ELF-1 (cell line): ENCODE data around the gene FAM120B.
A peak's percentile ranks its signal among the peaks of the same experiment; 100 is the strongest.

Source experiments
- DNase-seq: peaks from one replicate; pipeline ENCODE4 v3.0.0-alpha.2; 2016; ENCODE audit warnings: low read depth, low spot score

The FAM120B gene

DNA sequence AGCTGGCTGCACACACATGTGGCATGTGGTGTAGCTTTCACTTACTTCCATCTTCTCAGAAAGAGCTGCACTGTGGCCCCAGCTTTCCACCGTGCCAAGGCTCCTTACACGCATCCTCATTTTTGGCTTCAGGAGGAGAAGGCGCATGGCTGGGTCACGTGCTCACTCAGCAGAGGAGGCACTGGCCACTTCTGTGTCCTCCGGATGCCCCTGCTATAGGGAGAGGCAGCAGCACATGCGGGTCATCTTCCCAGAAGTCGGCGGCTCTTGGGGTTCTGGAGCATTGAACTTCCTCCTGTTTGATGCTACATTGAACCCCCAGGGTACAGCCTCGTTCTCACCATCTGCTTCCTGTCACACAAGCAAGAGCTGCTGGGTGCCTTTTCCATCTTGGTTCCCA is 111.3 kb downstream of the FAM120B start:
- DNase-seq: no peak

DNA sequence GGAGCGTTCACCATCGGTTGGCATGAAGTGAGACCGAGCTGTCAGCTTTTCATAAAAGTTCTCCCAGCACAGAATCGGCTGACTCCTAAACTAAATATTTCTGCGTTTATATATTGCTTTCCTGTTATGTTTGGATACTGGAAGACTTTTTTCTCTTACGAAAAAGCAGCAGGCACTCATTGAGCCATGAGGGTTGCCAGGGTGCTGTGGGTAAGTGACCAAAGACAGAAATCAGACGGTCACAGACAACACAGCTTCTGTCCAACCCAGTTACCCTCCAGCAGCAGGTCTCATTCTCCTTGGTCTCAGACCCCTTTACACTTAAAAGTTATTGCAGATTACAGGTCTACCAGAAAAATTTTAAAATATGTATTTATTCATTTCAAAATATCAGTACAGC is 113.7 kb downstream of the FAM120B start:
- DNase-seq: no peak

DNA sequence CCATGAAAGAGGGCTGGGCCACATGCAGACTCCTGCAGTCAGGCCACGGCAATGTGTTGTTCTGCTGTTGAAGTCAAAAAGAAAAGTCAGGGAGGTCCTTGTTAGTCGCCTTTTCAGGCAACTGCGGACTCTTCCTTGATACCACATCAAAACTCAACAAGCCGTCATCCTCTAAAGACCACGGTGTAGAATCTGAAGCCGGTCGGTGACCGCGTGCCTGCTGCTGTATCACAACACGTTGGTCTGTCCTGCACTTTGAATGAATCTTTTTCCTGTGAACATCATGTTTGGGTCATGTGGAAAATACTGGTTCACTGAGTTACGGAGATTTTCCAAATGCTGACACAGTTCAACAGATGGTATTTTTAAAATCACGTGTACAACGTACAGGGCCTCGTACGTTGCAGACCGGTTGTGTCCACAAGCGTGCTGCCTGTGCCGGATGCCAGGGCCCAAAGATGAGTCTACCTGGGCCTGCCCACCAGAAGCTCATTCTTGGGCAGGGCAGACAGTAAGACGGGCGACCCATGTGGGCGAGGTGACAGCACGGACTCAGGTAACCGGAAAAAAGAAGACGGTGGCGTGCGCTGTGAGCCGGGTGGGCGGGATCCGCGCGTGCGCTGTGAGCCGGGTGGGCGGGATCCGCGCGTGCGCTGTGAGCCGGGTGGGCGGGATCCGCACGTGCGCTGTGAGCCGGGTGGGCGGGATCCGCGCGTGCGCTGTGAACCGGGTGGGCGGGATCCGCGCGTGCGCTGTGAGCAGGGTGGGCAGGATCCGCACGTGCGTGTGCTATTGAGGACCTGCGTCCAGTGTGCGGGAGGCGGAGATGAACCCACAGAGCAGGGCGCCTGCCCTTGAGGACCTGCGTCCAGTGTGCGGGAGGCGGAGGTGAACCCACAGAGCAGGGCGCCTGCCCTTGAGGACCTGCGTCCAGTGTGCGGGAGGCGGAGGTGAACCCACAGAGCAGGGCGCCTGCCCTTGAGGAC is 114.5 kb downstream of the FAM120B start:
- no peak for DNase-seq

DNA sequence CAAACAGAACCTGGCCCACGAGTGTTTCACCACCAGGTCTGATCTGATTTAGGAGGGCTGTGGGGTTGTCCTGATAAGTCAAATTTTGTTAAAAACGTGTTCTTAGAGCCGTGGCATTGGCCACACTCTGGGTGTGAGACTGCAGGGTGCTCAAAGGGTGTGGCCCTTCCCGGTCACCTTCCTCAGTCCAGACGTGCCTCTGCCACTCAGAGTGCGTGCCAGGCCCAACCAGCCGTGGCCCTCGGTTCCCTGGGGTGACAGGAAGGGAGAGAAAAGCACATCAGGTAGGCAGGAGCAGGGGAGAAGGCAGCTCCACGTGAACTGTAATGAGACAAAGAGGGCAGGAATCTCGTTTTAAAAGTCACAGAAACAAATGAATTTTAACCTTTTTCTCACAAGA is 115.4 kb downstream of the FAM120B start:
- no peak for DNase-seq

DNA sequence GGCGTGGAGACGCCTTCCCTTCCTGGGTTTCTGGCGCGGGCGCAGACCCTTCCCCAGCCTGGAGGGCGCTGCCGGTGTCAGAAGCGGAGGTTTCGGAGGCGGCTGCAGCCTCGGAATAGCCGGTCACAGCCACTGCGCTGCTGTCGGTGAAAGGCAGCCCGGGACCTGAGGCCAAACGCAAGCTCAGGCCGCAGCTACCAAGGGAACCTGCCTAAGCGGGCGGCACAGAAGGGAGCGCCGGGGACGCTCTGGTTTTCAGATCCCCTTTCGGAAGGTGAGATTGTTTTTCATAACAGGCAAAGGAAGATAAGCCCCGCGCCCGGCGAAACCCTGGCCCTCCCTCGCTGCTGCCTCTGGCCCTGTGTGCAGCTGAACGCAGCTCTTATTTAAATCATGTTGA is 116.5 kb downstream of the FAM120B start:
- peak; percentile 83 for DNase-seq

DNA sequence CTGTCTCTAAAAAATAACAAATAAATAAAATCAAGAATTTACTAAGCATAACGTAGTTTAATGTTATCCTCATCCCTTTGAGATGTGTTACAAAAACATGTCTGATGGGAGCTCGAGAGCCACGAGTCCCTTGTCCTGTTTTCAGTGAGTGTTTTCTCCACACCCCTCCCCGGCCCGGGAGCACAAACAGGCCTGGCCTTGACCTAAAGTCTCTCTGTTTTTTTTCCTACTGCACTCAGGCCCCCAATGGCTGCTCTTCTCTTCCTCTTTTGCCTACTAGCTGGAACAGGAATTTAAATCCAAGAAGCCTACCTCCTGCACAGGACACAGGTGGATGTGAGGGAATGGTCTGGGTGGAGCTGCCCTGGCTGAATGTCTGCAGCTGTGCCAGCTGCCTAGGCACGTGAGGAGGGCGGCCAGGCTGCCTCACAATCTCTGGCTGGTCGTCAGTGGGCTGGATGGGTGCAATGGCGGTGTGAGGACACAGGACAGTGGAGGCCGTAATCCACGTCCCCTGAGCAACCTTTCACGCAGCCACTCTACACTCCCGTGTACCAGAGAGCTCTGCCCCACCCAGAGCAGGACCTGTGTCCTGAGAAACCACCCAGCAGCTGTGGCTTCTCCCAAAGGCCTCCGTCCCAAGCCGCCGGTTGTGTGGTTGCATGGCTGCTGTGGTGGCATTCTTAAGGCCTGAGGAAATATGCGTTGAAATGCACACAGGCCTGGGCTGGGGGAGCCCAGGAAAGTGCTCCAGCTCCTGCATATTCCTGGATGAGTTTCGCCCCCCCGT is 117.5 kb downstream of the FAM120B start:
- no peak for DNase-seq

DNA sequence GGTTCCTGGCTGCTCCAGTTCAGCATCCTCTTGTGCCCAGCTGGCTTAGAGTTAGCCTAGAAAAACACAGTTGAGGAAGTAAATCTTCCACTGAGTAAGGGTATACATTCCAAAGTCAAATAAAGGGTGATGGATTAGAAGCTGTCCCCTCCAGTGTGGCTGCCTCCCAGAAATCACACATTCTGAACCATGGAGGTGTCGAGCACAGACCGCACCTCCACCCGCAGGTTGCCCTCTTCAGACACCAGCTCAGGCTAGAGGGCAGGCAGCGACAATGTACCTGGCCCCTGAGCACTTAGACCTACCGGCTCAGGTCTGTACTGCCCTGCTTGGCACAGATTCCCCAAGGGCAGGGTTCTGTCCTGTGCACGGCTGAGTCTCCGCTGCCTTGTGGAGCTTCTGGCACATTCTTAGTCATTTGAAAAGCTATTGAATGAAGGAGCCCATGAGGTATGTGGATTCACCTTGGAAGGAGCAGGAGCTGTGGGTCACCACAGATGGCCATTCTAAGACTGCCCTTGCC is 118.1 kb downstream of the FAM120B start:
- DNase-seq: no peak

DNA sequence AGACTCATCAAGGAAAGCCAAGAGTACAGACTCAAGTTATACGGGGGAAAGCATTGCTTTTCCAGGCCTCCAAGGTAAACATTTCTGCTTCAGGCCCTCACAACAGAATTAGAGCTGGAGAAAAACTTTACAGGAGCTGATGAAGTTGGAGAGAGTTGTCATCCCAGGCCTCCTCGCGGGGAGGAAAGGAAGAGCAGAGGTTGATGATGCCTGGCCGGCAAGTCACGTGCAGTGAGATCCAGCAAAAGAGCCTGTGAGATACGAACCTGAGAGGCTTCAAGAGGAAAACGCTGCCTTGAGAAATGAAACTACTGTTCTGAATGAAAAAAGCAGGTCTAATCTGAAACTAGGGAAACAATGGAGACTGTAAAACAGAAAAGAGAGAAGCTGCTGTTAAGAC is 122.9 kb downstream of the FAM120B start:
- DNase-seq: peak; percentile 61

DNA sequence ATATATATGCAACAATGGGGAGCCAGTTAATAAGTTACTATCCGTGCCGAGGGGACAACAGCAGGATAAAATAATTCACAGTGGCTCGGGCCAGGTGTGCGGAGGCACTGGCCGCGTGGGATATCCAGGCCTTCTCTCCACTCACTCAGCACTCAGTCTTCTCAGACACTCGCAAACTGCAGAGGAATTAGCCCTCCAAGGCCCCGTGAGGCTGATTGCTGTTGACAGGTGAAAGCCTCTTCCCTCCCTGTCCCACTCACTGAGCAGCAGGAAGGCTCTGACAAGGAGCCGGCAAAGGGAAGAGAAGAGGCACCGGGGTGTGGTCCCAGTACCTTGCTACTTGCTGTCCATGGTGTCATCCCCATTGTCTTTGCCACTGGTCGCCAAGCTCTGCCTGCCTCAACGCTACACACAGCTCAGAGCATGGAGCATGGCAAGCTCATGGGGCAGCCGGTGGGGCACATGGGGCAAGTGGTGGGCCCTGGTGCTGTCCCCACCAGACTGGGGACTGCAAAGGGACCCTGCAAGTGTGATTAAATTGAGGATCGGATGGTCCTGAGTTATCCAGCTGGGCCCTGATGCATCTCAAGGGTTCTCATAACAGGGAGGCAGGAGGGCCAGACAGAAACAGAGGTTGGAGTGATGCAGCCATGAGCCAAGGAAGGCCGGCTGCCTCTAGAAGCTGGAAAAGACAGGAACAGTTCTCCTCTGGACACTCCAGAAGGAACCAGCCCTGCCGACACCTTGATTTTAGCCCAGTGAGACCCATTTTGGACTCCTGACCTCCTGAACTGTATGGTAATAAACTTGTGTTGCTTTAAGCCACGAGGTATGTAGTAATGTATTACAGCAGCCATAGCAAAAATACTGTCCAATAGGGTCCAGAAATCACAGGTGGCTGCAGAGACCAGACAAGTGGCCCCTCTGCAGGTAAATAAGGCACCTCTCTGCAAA is 126.9 kb downstream of the FAM120B start:
- no peak for DNase-seq

DNA sequence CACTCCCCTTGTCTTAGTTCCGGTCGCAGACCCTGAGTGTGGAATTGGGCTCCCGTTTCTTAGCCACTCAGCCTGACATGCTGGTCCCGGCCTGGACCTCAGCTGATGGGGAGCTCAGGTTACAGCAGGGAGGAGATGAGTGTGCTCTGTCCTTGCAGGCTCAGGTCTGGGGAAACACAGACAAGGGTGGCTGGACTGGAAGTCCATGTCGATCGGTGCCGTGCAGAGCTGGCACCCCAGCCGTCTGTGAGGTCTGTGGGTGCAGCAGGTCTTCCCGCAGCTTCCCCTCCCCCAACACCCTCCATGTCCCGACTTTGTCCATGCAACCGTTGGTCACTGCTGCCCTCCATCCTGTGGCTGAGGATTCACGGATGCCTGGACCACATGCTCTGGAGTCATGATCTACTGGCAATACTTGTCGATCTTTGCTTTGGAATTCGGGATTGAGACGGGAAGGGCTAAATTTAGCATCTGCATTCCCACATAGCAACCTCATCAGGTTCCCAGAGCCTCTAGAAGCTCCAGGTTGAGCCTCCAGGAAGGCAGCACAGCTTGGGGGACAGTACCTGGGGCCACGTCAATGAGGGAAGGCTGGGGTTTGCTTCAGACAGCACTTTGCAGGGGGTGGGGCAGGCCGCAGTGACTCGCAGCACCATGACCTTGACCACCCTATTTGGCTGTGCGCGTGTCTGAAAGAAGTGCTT is 127.7 kb downstream of the FAM120B start:
- peak; percentile 37 for DNase-seq

DNA sequence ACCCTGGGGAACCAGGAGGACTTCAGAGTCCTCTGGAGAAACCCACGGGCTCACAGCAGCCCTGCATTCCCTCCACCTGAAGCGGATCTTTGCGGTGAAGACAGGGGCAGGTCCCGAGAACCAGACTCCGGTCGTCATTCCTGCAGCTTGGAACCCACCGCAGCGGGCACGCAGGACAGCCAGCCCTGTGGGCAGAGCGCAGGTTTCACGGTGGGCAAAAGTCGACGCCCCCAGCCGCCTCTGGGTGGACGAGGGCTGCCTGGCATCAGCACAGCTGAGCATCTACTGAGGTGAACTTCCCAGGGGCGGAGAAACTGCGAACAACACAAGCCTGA is 128.2 kb downstream of the FAM120B start:
- DNase-seq: no peak

DNA sequence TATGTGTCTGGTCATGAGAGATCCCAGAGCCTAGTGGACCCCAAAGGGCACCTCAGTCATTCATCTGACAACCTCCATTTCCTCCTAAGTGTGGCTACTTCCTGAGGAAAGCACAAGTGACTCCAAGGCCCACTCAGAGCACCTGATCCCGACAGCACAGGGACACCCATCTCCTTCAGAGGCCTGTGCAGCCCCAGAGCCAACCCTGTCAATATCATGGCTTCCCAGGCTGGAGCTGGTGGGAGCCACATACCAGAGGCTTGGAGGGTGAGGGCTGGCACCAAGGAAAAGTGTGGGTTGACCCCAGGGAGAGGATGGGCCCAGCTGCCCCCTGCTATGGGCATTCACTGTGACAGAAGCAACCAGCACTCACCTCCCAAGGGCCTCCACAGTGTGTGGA is 129.2 kb downstream of the FAM120B start:
- no peak for DNase-seq

DNA sequence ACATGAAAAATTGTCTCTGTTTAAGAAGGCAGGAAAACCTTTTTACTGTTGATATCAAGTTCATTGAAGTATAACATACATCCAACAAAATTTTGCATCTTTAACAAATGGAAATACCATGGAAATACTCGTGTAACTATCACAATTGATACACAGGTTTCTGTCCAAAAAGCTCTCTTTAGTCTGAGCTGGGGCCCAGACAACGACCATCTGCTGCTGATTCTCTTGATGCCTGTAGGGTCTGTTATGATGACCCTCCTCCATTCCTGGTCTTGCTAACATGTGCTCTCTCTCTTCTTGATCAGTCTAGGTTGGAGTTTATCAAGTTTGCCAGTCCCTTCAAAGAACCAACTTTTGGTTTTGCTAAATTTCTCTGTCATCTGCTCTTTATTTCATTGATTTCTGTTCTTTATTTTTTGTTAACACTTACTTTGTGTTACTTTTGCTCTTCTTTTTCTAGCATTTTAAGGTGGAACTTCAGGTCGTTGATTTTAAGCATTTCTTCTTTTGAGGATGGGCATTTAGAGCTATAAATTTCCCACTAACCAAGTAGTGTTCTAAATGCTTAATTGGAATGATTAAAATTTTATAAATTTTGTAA is 129.8 kb downstream of the FAM120B start:
- no peak for DNase-seq

DNA sequence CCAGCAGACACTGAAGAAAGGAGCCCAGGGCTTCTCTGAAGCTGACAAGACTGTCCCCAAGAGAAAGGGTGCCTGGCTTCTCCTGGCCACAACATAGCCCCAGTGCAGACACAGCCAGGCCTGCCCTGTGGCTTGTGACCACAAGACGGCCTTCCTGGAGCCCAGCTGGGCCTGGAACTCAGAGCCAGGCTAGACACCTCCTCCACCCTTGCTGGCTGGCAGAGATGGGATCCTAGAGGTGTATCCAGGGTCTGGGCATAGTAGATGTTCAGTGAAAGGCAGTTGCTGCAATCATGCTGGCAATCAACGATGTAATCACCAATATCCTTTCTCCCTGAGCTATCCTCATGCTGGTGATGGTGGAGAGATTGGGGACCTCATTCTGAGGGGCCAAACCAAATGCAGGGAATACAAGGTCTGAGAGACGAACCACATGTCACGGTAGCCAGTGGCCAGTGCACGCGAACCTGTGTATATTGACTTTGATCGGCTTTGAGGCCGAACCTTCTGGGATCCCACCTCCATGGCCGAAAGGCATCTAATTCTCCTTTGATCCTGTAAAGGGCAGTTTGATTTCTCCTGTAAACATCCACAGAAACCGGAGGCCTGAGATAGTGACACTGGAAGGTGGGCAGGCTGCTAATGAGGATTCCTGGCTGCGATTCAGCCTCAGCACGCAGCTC is 131.3 kb downstream of the FAM120B start:
- DNase-seq: no peak

DNA sequence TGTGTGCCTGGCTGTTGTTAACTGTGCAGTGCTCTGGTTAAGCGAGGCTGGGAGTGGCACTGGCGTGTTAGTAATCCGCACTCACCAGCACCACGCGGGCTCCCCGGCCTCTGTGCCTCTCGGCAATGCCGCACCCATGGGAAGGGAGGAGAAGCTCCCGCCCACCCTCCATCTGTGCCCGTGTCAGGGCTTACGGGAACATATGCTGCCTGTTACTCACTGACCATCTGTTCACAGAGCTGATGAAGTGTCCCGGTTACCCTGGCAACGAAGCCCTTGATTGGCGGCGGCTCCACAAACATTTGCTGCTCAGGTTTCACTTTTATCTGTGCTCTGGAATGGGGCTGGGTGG is 131.8 kb downstream of the FAM120B start:
- DNase-seq: peak; percentile 96

DNA sequence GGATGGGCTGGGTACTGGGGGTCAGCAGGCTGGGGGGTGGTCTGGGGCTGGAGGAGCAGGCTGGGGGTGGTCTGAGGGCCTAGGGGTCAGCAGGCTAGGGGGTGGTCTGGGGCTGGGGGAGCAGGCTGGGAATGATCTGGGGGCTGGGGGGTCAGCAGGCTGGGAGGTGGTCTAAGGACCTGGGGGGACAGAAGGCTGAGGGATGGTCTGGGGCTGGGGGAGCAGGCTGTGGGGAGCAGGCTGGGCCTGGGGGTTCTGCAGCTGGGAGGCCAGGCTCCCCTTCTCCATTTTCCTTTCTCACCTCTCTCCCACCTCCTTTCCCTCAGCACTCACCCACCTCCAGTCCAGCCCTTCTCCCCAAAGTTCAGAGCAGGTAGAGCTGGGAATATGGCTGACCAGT is 132.3 kb downstream of the FAM120B start:
- no peak for DNase-seq

DNA sequence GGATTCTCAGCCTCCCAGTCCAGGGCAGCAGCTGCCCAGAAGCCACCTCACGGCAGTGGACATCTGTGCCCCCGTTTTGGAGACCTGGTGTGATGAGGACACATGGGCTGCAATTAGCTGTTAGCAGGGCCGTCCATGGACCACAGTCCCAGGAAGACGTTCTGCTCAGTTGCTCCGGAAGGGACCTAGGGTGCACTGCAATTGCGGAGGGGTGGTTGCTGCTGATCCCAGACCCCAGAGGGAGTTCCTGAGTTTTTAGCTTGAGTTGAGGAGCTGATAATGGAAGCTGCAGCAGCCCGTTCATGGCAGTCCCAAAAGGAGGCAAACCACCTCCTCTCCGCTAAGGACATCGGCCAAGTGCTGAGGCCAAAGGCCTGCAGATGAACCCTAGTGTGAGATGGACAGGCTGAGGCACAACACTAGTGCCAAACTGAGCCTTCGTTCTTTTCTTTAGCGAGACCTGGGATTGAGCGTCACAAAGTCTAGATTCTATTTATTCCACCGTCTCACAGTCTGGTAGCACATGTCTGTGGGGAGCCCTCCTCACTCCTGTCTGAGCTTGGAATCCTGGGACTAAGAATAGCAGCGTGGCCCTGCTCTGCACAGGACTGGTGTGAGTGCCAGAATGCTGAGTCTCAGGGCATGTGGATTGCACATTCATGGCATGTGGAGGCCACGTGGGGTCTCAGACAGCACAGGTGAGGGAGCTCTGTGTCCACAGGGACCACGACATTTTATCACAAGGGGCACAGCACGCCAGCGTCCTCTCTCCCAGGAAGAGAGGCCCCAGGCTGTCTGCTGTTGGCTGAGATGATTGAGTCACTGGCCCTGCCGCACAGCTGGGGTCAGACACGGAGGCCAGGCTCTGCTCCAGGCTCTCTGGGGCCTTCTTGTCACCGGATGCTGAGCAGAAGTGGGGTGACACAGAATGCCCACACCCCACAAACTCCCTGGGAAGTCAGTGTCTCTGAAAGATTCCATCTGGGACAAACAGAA is 133.1 kb downstream of the FAM120B start:
- DNase-seq: no peak

DNA sequence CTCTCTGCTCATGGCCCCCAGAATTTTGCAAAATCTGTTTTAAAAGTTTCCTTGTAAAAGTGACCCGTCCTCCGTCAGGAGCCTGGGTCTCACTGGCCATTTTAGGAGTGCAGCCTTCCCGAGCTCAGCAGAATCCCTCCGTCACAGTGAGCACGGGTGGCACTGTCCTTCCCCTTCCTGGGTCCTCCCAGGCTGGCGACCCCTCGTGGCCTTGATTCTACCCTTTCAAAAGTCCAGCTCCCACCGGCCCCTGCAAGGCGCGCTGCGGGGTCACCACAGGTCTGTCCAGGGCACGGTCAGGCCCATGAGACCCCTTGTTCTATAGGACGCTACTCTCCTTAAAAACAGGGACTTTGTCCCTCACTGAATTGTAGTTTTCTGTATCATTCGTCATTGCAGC is 133.9 kb downstream of the FAM120B start:
- no peak for DNase-seq

DNA sequence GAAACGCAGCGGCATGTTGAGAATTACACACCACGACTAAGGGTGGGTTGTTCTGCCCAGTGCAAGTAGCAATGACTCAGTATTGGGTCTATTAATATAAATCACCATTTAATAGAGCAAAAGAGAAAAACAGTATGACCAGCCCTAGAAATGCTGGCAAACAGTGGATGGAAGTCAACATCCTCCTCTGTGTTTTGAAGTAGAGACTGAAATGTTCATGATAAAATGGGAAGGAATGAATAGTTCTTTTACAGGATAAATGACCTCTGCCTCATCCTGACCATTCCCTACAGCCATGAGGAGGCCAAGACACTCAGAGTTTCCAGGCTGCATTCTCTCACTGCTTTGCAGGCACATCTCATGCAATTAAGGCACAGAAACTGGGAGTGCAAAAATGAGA is 134.8 kb downstream of the FAM120B start:
- DNase-seq: no peak
